Esophagus mucosa (tissue), 1 donor: ENCODE measurements around the gene PPARG. TPM values are rescaled to one million over a fixed set of nuclear protein-coding genes. Genes with fewer than 3 reads are reported as not detected.
"Not testable (repeated sequence)": the region's sequence is repeated elsewhere in the genome, so short reads cannot be mapped to it uniquely, and the experiment has no call there.

Experiments
- ATAC-seq: fragments of 200-7000 bp; cut with Tn5 transposase; one replicate; pipeline ENCODE4 v1.9.1; 2020
- total RNA-seq: library from RNA; stranded (reverse); gene quantifications from one replicate; pipeline ENCODE4 v1.2.4, GENCODE V29; 2023
- donor health status: DM: yes; HTN: yes; CAD: no.

PPARG gene
- total RNA-seq, 1 donor from 2014 or later: 13.3 TPM

GRCh38 chr3:12444582-12445471 is 156.0 kb downstream of the PPARG start:
- ATAC-seq: no peak

GRCh38 chr3:12445523-12446240 is 156.8 kb downstream of the PPARG start:
- no peak for ATAC-seq

GRCh38 chr3:12446298-12446697 is 157.4 kb downstream of the PPARG start:
- ATAC-seq: no peak

- ATAC-seq: no peak
Observed at GRCh38 chr3:12447075-12447474, 158.2 kb downstream of the PPARG start.

GRCh38 chr3:12448404-12449202 is 159.7 kb downstream of the PPARG start:
- ATAC-seq: not testable (repeated sequence)

DNA sequence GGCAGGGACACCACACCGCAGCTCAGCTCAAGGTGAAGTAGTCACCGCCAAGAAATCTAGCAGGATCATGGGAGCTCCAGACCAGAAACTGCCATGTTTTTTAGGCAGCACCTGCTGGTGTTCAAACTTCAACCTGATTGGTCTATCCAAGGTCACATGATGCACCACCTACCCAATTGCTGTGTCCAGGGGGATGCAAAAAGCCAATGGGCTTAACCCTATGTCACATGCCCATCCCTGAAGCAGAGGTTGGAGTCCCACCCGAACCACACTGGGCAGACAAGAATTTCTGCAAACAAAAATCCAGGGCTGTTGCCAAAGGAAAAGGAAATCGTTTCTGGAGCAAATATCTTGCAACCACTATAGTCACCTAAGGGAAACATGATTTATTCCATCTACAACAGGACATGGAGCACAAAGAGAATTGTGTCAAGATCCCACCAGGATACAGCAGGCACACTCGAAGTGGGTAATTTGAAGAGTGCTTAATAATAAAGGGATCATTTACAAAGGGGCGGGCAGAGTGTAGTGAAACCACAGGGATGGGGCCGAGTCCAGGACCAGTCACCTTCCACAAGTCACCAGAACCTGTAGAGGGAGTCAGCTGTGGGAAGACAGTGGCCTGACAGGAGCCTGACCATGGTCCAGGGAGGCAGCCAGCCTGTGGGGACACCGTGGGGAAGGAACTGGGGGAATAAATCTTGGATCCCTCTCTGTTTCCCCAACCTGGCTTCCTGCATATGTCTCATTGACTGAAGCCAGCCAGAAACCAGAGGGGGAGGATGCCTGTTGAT is 161.2 kb downstream of the PPARG start:
- no peak for ATAC-seq

DNA sequence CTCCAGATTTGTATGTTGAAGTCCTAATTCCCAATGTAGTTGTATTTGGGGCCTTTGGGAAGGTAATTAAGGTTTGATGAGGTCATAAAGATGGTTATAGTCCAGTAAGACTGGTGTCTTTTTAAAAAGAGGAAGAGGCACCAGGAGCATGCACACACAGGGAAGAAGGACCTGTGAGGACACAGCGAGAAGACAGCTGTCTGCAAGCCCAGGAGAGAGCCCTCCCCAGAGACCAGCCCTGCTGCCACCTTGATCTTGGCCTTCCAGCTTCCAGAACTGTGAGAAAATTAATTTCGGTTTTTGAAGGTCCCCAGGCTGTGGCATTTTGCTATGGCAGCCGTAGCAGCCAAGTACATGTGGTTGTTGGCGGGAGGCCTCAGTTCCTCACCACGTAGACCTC is 162.6 kb downstream of the PPARG start:
- ATAC-seq: no peak

DNA sequence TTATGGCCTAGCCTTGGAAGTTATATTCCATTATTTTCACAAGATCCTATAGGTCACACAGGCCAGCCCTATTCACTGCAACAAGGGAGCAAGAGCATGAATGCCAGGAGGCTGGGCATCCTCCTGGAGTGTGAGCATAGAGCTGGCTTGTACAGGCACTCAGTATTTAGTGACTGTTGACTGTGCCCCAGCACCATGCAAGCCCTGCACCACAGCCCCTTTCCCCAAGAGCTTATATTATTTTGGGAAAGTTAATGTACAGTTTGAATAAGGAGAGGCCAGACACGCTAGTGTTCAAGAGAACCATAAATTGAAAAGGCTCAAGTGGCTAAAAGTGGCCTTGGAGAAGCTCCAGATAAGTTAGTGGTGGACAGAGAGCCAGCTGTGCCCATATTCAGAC is 163.1 kb downstream of the PPARG start:
- ATAC-seq: no peak

- ATAC-seq: no peak
Observed at GRCh38 chr3:12452361-12453330, 163.8 kb downstream of the PPARG start.

DNA sequence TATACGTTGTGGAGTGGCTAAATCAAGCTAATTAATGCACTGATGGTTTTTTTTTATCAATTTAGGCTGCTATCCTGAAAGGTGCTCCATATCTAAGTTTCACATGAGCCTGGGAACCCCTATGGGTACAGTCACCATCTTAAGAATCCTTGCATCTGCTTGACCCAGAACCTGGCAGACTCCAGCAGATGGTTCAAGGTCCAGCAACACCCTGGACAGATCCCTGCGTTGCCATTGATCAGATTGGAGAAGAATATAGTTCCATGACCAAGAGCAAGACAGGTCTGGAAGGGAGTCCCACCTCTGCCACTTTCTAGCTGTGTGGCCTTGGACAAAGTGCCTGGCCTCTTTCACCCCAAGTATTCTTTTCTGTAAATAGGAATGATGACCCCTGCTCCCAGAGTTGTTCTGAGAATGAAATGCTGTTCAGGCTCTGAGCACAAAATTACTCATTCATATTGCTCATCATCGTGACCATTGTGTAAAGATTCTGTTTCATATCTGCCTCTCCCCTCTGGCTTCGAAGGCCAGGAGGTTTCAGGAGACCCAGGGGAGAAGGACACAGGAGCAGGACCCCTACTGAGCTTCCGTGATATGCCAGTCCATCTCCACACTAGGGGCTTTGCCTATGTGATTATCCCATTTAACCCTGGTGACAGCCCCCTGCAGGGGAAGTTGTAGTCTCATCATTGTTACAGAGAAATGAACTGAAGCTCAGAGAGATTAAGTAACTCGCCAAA is 165.4 kb downstream of the PPARG start:
- ATAC-seq: no peak

GRCh38 chr3:12454816-12455121 is 165.9 kb downstream of the PPARG start:
- ATAC-seq: no peak

DNA sequence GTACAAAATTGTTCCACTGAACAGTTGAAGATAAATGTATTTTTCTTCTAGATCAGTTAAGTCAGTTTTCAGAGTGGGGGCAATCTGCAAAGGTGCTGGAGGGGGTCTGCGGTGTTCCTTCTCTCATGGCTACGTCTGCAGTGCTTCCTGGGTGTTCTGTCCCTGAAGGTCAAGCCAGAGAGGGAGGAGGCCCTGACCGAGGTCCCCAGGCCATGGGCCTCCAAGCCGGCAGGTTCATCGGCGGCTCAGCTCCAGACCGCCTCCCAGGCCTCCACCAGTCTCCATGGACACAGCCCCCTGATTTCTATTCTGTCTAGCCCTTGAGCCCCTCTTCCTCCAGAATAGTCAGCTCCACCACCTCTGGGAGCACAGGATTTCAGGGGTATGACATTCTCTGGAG is 166.9 kb downstream of the PPARG start:
- no peak for ATAC-seq

- no peak for ATAC-seq
Observed at GRCh38 chr3:12456441-12456840, 167.6 kb downstream of the PPARG start.

- ATAC-seq: not testable (repeated sequence)
Observed at GRCh38 chr3:12457380-12457779, 168.5 kb downstream of the PPARG start.

DNA sequence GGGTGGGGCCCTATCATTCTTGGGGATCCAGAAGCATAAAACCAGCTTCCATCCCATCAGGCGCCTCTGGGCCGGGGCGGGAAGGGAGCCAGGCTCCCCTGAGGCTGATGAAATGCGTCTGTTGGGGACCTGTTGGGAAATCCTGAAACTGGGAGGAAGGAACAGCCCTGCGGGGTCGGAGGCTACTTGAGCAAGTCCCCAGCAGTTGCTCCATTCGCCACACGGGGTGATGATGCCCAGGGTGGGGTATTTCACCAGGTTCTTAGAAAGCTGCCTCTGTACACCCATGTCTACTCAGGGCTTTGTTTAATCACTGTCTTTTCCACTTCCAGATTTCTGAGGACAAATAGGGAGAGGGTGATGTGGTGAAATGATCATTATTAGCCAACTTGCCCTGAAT is 170.0 kb downstream of the PPARG start:
- no peak for ATAC-seq

- ATAC-seq: no peak
Observed at GRCh38 chr3:12460127-12460526, 171.3 kb downstream of the PPARG start.

DNA sequence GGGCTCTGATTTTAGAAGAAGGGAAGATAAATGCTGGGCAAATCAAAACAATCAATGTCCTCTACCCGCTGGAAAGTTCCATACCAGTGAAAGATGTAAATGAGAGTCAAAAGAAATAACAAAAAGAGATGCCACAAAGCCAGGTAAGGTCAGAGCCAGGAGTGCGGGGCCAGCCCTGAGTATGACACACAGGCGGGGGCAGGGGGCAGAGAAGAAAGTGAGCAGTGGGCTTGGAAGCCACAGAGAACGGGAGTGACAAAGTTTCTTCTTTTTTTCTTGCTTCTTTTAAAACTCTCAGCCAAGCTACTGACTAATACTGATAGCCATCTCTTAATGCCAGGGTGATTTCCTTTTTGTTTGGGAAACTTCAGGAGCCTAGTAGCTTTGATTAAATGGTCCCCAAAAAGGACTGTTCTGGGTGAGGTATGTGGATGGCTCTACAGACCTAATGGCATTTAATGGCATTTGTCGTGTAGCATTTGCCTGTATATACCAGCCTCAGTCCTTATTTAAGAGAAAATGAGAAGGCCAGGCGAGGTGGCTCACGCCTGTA is 172.3 kb downstream of the PPARG start:
- ATAC-seq: no peak

- ATAC-seq: peak; percentile 25
Observed at GRCh38 chr3:12462159-12462947, 173.5 kb downstream of the PPARG start.

GRCh38 chr3:12463686-12464085 is 174.8 kb downstream of the PPARG start:
- ATAC-seq: no peak
